HEK293T (cell line): ENCODE data around the gene ENDOG.

Experiments
- BHLHE40 ChIP-seq: fragments of 450-650 bp; IDR thresholded peaks from 2 replicates; pipeline ENCODE4 v1.6.1; 2016; ENCODE audit warnings: mild to moderate bottlenecking, moderate library complexity, borderline replicate concordance
- FOXA1 ChIP-seq: fragments of 450-650 bp; IDR thresholded peaks from 2 replicates; pipeline ENCODE4 v1.6.1; 2016; ENCODE audit warnings: mild to moderate bottlenecking
- FOXK2 ChIP-seq: fragments of 450-650 bp; IDR thresholded peaks from 2 replicates; pipeline ENCODE4 v1.6.1; 2016; ENCODE audit warnings: mild to moderate bottlenecking
- FOXM1 ChIP-seq: fragments of 450-650 bp; IDR thresholded peaks from 2 replicates; pipeline ENCODE4 v1.6.1; 2017; ENCODE audit warnings: mild to moderate bottlenecking, borderline replicate concordance
- SP1 ChIP-seq: fragments of 450-650 bp; IDR thresholded peaks from 2 replicates; pipeline ENCODE4 v1.6.1; 2017
- SUZ12 ChIP-seq: fragments of 450-650 bp; IDR thresholded peaks from 2 replicates; pipeline ENCODE4 v1.6.1; 2016; ENCODE audit warnings: mild to moderate bottlenecking
- TARDBP ChIP-seq: fragments of 450-650 bp; IDR thresholded peaks from 2 replicates; pipeline ENCODE4 v1.6.1; 2016
- ZNF384 ChIP-seq: fragments of 450-650 bp; IDR thresholded peaks from 2 replicates; pipeline ENCODE4 v1.6.1; 2016

GRCh38 chr9:128808543-128808942 is 9.8 kb upstream of the ENDOG start:
- TF ChIP-seq FOXK2 (no peak), SUZ12 (no peak), BHLHE40 (no peak), FOXA1 (no peak), FOXM1 (no peak), ZNF384 (no peak), TARDBP (no peak), SP1 (no peak)
